NCI-H146 treated with DMSO at 0.1 percent for 48 hours (cell line): ENCODE data around the gene RNF130.

Experiments
- DNase-seq: peaks from one replicate; lab custom pipeline; 2025; ENCODE audit not compliant: unreplicated experiment; lab: John Stamatoyannopoulos, UW

Gene RNF130

DNA sequence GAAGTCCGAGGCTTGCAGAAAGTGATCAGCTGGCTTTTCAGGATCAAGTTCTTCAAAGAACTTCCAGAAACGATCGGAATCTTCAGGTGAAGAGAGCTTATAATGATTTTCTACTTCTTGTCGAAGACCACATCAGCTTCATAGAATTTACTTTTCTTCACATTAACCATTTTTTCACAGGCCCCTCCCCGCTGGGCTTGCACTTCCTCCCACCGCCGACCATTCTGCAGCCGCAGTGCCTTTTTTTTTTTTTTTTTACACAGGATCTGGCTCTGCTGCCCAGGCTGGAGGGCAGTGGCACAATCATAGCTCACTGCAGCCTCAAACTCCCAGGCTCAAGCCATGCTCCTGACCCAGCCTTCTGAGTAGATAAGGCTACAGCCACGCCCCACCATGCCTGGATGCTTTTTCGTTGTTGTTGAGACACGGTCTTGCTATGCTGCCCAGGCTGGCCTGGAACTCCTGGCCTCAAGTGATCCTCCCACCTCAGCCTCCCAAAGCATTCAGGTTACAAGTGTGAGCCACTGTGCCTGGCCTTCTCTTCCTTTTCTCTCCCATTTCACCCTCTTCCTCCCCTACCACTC, 15.3 kb upstream of the RNF130 start:
- no peak for DNase-seq

DNA sequence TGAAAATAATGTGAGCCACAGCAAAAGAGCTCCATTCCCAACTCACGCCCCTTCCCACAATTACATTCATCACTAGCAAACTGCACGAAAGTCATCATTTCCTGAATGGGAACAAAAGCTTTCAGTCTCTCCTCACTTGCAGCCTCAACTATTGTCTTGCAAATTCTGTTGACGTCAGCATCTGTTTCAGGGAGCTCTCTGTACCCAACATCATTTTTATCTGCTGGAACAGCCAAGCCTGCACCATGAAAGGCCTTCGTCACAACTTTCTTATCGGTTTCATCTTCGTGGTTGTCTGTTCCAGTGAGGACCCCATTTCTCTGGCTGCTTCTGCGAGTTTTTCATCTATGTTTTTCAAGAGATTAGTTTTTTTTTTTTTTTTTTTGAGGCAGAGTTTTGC, 14.3 kb upstream of the RNF130 start:
- no peak for DNase-seq

GRCh38 chr5:180084638-180085561, 13.3 kb upstream of the RNF130 start:
- no peak for DNase-seq

GRCh38 chr5:180083529-180084060, 12.0 kb upstream of the RNF130 start:
- no peak for DNase-seq

- no peak for DNase-seq
Measured at GRCh38 chr5:180082633-180083420, 11.3 kb upstream of the RNF130 start.

- no peak for DNase-seq
Measured at GRCh38 chr5:180081481-180081880, 9.9 kb upstream of the RNF130 start.

DNA sequence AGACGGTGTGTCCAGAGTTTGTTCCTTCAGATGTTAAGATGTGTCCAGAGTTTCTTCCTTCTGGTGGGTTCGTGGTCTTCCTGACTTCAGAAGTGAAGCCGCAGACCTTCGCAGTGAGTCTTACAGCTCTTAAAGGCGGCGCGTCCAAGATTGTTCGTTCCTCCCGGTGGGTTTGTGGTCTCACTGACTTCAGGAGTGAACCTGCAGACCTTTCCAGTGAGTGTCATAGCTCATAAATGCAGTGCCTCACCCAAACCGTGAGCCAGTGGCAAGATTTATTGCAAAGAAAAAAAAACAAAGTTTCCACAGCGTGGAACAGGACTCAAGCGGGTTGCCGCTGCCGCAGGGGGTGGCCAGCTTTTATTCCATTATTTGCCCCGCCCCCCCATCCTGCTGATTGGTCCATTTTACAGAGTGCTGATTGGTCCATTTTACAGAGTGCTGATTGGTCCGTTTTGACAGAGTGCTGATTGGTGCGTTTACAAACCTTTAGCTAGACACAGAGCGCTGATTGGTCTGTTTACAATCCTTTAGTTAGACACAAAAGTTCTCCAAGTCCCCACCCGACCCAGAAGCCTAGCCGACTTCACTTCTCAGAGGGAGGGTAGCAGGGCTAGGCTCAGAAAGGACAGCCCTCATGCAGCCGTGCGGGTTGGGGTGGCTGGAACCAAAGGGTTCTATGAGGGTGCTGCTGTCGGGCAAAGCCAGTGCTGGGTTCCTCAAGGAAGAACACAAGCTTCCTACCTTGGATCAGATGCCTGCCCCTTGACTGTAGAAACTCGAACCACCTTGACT, 9.1 kb upstream of the RNF130 start:
- no peak for DNase-seq

GRCh38 chr5:180079702-180080466, 8.3 kb upstream of the RNF130 start:
- no peak for DNase-seq

DNA sequence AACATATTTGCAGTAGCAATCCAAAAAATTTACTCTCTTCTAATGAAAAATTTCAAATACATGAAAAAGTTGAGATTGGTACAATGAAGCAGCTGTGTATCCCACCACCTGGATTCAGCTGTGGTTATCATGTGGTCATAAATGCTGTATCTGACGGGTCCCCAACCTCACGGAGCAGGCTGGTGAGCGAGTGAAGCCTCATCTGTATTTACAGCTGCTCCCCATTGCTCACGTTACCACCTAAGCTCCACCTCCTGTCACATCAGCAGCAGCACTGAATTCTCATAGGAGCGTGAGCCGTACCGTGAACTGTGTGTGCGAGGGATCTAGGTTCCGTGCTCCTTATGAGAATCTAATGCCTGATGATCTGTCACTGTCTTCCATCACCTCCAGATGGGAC, 6.8 kb upstream of the RNF130 start:
- no peak for DNase-seq

GRCh38 chr5:180077594-180078284, 6.2 kb upstream of the RNF130 start:
- DNase-seq, result no peak

DNA sequence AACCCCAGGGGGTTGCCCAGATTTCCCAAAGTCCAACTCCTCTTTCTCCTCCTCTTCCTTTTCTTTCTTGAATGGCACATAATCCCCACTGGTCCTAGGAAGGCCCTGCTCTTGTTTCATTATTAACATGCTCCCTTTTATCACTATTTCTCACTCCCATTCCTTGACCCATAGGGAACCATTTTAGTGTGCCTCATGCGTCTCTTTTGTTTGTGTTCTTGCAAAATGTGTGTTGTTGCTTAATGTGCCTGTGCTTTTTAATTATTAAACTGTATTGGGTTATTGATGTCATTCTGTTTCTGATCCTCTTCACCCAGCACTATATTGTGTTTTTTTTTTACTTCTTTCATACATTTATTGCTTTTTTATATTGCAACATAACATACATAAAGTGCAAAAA, 4.1 kb upstream of the RNF130 start:
- DNase-seq, result no peak

DNA sequence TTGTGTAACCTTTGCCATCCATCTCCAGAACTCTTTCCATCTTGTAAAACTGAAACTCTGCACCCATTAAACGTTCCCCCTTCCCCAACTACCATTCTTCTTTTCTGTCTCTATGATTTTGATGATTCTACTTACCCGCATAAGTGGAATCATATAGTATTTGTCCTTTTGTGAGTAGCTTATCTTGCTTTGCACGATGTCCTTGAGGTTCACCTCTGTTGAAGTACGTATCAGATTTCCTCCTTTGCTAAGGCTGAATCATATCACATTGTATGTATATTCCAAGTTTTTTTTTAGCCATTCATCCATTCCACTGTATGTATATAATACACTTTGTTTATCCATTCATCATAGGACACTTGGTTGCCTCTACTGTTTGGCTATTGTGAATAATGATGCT, 2.9 kb upstream of the RNF130 start:
- DNase-seq, result no peak

GRCh38 chr5:180072556-180072955, 997 bp upstream of the RNF130 start:
- DNase-seq, result no peak

DNA sequence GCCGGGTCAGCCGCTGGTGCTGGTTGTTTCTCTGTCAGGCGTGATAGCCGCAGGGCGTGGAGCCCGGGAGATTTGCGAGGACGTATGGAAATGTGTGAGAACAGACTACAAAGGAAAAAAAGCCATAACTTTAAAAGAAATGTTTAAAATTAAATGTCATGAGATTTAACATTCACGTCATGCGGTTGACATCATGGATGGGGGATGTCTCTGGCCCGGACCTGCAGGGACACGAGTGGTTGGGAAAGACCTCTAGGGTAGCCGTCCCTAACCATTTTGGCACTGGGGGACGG, 643 bp upstream of the RNF130 start:
- DNase-seq, result no peak

DNA sequence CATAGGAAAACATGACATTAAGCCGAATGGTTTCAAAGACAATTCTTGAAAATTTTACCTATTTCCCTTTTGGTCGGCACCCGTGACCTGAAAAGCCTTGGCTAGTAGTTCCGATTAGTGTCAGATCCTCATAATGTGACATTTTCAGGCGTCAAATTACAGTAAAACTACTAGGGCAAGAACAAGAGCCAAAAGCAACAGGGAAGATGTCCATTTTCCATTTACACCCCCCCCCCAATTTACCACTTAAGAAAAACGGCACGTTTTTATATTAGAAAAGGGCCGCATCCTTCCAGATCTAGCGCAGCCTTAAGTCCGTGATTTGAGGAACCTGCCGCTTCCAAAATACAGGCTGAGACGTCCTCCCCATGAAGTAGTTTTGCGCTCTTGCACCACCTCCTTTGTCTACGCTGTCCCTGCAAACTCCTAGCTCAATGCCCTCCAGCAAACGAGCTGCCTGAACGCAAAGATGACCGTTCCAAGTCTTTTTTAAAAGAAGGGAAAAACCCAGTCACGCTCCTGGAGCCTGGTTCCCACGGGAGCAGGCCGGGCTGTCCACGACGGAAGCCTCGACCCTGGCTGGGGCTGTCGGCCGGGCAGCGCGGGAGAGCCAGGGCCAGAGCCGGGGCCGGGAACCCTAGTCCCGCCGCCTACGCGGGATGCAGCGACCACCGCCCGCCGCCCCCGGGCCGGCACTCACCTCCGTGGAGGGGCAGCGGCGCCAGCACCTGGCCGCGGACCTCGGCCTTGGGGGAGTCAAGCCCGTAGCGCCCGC, 616 bp downstream of the RNF130 start:
- no peak for DNase-seq

- no peak for DNase-seq
Measured at GRCh38 chr5:180069589-180070247, 1.8 kb downstream of the RNF130 start.

DNA sequence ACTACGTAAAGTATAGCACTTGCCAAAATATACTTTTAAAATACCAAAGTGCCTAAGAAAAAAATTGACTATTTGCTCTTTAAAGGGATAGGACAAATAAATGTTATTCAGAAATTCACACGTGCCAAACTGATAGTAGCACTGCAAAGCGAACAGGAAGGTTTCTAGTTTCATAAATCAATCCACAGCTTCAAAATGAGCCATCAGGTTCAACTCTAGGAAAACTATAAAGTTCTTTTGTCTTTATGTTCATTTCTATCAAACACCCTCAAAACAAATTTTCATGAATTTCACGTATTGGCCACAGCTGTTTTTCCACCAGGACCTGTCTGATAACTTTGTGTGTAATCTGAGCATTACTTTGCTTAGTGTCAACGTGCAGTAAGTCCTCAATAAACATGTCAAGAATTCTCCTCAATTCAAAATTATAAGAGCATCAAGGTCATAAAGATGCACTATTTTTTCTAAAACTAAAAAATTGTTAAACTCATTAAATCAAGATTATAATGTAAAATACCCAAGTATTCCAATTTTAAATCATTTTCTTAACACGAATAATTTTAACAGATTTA, 3.0 kb downstream of the RNF130 start:
- DNase-seq, result no peak

- no peak for DNase-seq
Measured at GRCh38 chr5:180067986-180068385, 3.6 kb downstream of the RNF130 start.
